Measurements from ENCODE around the gene MOB2.

- TF ChIP-seq CSDC2 (CRISPR knock-in tag; IDR thresholded peaks at IDR 0.05) (no peak), ZFP30 (CRISPR knock-in tag; IDR thresholded peaks at IDR 0.05) (no peak), CREB5 (CRISPR knock-in tag; IDR thresholded peaks at IDR 0.05; ENCODE audit: low read depth) (no peak), ZNF8 (CRISPR knock-in tag; IDR thresholded peaks at IDR 0.05) (no peak), SNAI2 (CRISPR knock-in tag; IDR thresholded peaks at IDR 0.05) (no peak), RARB (CRISPR knock-in tag; IDR thresholded peaks at IDR 0.05) (no peak), ARNTL (CRISPR knock-in tag; IDR thresholded peaks at IDR 0.05; ENCODE audit: borderline replicate concordance, low read depth) (no peak), PATZ1 (CRISPR knock-in tag; IDR thresholded peaks at IDR 0.05; ENCODE audit: borderline replicate concordance) (no peak), PPARA (CRISPR knock-in tag; IDR thresholded peaks at IDR 0.05; ENCODE audit: borderline replicate concordance) (no peak)
Measured at GRCh38 chr11:1529286-1529685, 42.7 kb upstream of the MOB2 start.
